WTC11 (cell line): ENCODE measurements around the gene PPP1R9A.

Experiments used
- AFF4 ChIP-seq: sonication (generic); formaldehyde crosslinking; IDR thresholded peaks from 2 replicates; pipeline ENCODE4 v1.8.1; 2023; ENCODE audit warnings: mild to moderate bottlenecking, missing genetic modification reagents, borderline replicate concordance
- NFE2L1 ChIP-seq: sonication (generic); formaldehyde crosslinking; IDR thresholded peaks from 2 replicates; pipeline ENCODE4 v1.8.1; 2023; ENCODE audit warnings: missing genetic modification reagents
- USF2 ChIP-seq: sonication (generic); formaldehyde crosslinking; IDR thresholded peaks from 2 replicates; pipeline ENCODE4 v1.8.1; 2023; ENCODE audit warnings: mild to moderate bottlenecking, missing genetic modification reagents, moderate library complexity
- TF ChIP-seq, protein P1 (sequence below): fragments of 200-600 bp; IDR thresholded peaks from 2 replicates; pipeline ENCODE4 v1.8.0; 2022; ENCODE audit warnings: antibody characterized with exemption
- TF ChIP-seq, protein P2 (sequence below): sonication (generic); formaldehyde crosslinking; conservative IDR thresholded peaks from 2 replicates; pipeline ENCODE4 v1.8.1; 2023; ENCODE audit warnings: mild to moderate bottlenecking, low read depth, missing genetic modification reagents, moderate library complexity

- TF ChIP-seq, protein P1, sequence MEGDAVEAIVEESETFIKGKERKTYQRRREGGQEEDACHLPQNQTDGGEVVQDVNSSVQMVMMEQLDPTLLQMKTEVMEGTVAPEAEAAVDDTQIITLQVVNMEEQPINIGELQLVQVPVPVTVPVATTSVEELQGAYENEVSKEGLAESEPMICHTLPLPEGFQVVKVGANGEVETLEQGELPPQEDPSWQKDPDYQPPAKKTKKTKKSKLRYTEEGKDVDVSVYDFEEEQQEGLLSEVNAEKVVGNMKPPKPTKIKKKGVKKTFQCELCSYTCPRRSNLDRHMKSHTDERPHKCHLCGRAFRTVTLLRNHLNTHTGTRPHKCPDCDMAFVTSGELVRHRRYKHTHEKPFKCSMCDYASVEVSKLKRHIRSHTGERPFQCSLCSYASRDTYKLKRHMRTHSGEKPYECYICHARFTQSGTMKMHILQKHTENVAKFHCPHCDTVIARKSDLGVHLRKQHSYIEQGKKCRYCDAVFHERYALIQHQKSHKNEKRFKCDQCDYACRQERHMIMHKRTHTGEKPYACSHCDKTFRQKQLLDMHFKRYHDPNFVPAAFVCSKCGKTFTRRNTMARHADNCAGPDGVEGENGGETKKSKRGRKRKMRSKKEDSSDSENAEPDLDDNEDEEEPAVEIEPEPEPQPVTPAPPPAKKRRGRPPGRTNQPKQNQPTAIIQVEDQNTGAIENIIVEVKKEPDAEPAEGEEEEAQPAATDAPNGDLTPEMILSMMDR = no peak
- no peak for TF ChIP-seq USF2 (CRISPR knock-in tag)
- no peak for TF ChIP-seq NFE2L1 (CRISPR knock-in tag)
- TF ChIP-seq, protein P2, sequence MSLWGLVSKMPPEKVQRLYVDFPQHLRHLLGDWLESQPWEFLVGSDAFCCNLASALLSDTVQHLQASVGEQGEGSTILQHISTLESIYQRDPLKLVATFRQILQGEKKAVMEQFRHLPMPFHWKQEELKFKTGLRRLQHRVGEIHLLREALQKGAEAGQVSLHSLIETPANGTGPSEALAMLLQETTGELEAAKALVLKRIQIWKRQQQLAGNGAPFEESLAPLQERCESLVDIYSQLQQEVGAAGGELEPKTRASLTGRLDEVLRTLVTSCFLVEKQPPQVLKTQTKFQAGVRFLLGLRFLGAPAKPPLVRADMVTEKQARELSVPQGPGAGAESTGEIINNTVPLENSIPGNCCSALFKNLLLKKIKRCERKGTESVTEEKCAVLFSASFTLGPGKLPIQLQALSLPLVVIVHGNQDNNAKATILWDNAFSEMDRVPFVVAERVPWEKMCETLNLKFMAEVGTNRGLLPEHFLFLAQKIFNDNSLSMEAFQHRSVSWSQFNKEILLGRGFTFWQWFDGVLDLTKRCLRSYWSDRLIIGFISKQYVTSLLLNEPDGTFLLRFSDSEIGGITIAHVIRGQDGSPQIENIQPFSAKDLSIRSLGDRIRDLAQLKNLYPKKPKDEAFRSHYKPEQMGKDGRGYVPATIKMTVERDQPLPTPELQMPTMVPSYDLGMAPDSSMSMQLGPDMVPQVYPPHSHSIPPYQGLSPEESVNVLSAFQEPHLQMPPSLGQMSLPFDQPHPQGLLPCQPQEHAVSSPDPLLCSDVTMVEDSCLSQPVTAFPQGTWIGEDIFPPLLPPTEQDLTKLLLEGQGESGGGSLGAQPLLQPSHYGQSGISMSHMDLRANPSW (CRISPR knock-in tag) = no peak
- TF ChIP-seq AFF4 = no peak
Observed at GRCh38 chr7:95317546-95317945, 410.2 kb downstream of the PPP1R9A start.
